WTC11 (cell line): Measurements from ENCODE around the gene CD3G. TPM values are rescaled to one million over a fixed set of nuclear protein-coding genes. Genes with fewer than 3 reads are reported as not detected.
A peak's percentile ranks its signal among the peaks of the same experiment; 100 is the strongest.
"Not testable (repeated sequence)": the region's sequence is repeated elsewhere in the genome, so short reads cannot be mapped to it uniquely, and the experiment has no call there.

Experiments used
- ATAC-seq: fragments of 200-7000 bp; cut with Tn5 transposase; 2 replicates; pipeline ENCODE4 v1.10.0; 2021; ENCODE audit warnings: mild to moderate bottlenecking, moderate library complexity
- CTCF ChIA-PET: fragments of 300-600 bp; sonication (Branson Sonifier 250); formaldehyde crosslinking; loops from one replicate; lab custom pipeline; 2021; ENCODE audit warnings: antibody characterized with exemption; lab: Charles Lee
- POLR2A ChIA-PET: fragments of 350-600 bp; sonication (Branson Sonifier 250); formaldehyde crosslinking; loops from one replicate; lab custom pipeline; 2021; ENCODE audit warnings: antibody characterized with exemption; lab: Charles Lee
- DNase-seq: peaks from one replicate; pipeline ENCODE4 v3.0.0; 2021; ENCODE audit warnings: low spot score
- H3K27ac Mint-ChIP-seq: 2 replicates; pipeline ENCODE4 v1.8.0; 2021; ENCODE audit warnings: mixed read lengths
- H3K27me3 Mint-ChIP-seq: 2 replicates; pipeline ENCODE4 v1.8.0; 2021; ENCODE audit warnings: low read depth, mild to moderate bottlenecking, moderate library complexity, mixed read lengths
- H3K36me3 Mint-ChIP-seq: 2 replicates; pipeline ENCODE4 v1.8.0; 2021; ENCODE audit warnings: mixed read lengths
- H3K4me1 Mint-ChIP-seq: 2 replicates; pipeline ENCODE4 v1.8.0; 2022; ENCODE audit warnings: mixed read lengths
- H3K4me3 Mint-ChIP-seq: 2 replicates; pipeline ENCODE4 v1.8.0; 2021; ENCODE audit warnings: mild to moderate bottlenecking, moderate library complexity, mixed read lengths
- H3K9me3 Mint-ChIP-seq: 2 replicates; pipeline ENCODE4 v1.8.0; 2021; ENCODE audit warnings: mixed read lengths
- ARID4B ChIP-seq: sonication (generic); formaldehyde crosslinking; IDR thresholded peaks from 2 replicates; pipeline ENCODE4 v1.8.0; 2023; ENCODE audit warnings: missing genetic modification reagents, mild to moderate bottlenecking, borderline replicate concordance
- ATF2 ChIP-seq: sonication (generic); formaldehyde crosslinking; IDR thresholded peaks from 2 replicates; pipeline ENCODE4 v1.8.1; 2022; ENCODE audit warnings: low read depth, missing genetic modification reagents, borderline replicate concordance
- CREB1 ChIP-seq: sonication (generic); formaldehyde crosslinking; IDR thresholded peaks from 2 replicates; pipeline ENCODE4 v1.8.0; 2023; ENCODE audit warnings: mild to moderate bottlenecking, missing genetic modification reagents
- CTCF ChIP-seq: fragments of 200-600 bp; IDR thresholded peaks from 2 replicates; pipeline ENCODE4 v1.8.0; 2022; ENCODE audit warnings: antibody characterized with exemption
- E2F4 ChIP-seq: sonication (generic); formaldehyde crosslinking; IDR thresholded peaks from 2 replicates; pipeline ENCODE4 v1.8.1; 2022; ENCODE audit warnings: low read depth, mild to moderate bottlenecking, moderate library complexity, missing genetic modification reagents, borderline replicate concordance
- FOXJ3 ChIP-seq: sonication (generic); formaldehyde crosslinking; IDR thresholded peaks from 2 replicates; pipeline ENCODE4 v1.9.0; 2021; ENCODE audit warnings: missing genetic modification reagents, mild to moderate bottlenecking, borderline replicate concordance
- FOXP1 ChIP-seq: sonication (generic); formaldehyde crosslinking; IDR thresholded peaks from 2 replicates; pipeline ENCODE4 v1.8.0; 2022; ENCODE audit warnings: missing genetic modification reagents, mild to moderate bottlenecking, moderate library complexity, borderline replicate concordance
- FOXP4 ChIP-seq: sonication (generic); formaldehyde crosslinking; IDR thresholded peaks from 2 replicates; pipeline ENCODE4 v1.8.0; 2022; ENCODE audit warnings: mild to moderate bottlenecking, missing genetic modification reagents
- MXD4 ChIP-seq: fragments of 250-450 bp; sonication (Bioruptor Pico); IDR thresholded peaks from 2 replicates; pipeline ENCODE4 v1.8.0; 2021; ENCODE audit warnings: mild to moderate bottlenecking, moderate library complexity, borderline replicate concordance
- NFE2L1 ChIP-seq: sonication (generic); formaldehyde crosslinking; IDR thresholded peaks from 2 replicates; pipeline ENCODE4 v1.8.1; 2023; ENCODE audit warnings: missing genetic modification reagents
- NFYB ChIP-seq: sonication (generic); formaldehyde crosslinking; conservative IDR thresholded peaks from 2 replicates; pipeline ENCODE4 v1.8.0; 2022; ENCODE audit warnings: low read depth, missing genetic modification reagents
- PREB ChIP-seq: sonication (generic); formaldehyde crosslinking; IDR thresholded peaks from 2 replicates; pipeline ENCODE4 v1.8.1; 2022; ENCODE audit warnings: mild to moderate bottlenecking, missing genetic modification reagents, moderate library complexity, borderline replicate concordance
- SMAD3 ChIP-seq: sonication (generic); formaldehyde crosslinking; IDR thresholded peaks from 2 replicates; pipeline ENCODE4 v1.8.0; 2022; ENCODE audit warnings: missing genetic modification reagents, mild to moderate bottlenecking, borderline replicate concordance
- SMAD4 ChIP-seq: sonication (generic); formaldehyde crosslinking; IDR thresholded peaks from 2 replicates; pipeline ENCODE4 v1.8.0; 2022; ENCODE audit warnings: mild to moderate bottlenecking, missing genetic modification reagents
- SOX15 ChIP-seq: fragments of 250-450 bp; sonication (Bioruptor Pico); IDR thresholded peaks from 2 replicates; pipeline ENCODE4 v1.9.0; 2021; ENCODE audit warnings: mild to moderate bottlenecking
- TEAD1 ChIP-seq: sonication (generic); formaldehyde crosslinking; IDR thresholded peaks from 2 replicates; pipeline ENCODE4 v1.8.0; 2022; ENCODE audit warnings: mild to moderate bottlenecking, missing genetic modification reagents
- TEAD4 ChIP-seq: sonication (generic); formaldehyde crosslinking; IDR thresholded peaks from 2 replicates; pipeline ENCODE4 v1.8.0; 2022; ENCODE audit warnings: mild to moderate bottlenecking, missing genetic modification reagents
- ZBTB21 ChIP-seq: sonication (generic); formaldehyde crosslinking; IDR thresholded peaks from 2 replicates; pipeline ENCODE4 v1.8.1; 2023; ENCODE audit warnings: mild to moderate bottlenecking, missing genetic modification reagents, borderline replicate concordance
- total RNA-seq: library from RNA; stranded (reverse); gene quantifications from 3 replicates; pipeline ENCODE4 v1.2.3, GENCODE V29; 2021

CD3G gene
- total RNA-seq, 1 experiment from 2014 or later: 0.20 TPM

- TF ChIP-seq ARID4B (CRISPR knock-in tag) (peak; percentile 80), NFYB (CRISPR knock-in tag) (no peak), SOX15 (CRISPR knock-in tag) (no peak), FOXJ3 (CRISPR knock-in tag) (no peak), MXD4 (no peak), TEAD4 (CRISPR knock-in tag) (0 out of 2 replicates have a peak, but pooled peaks have one; percentile 38), CTCF (no peak), FOXP1 (CRISPR knock-in tag) (peak; percentile 39; the same call in 1 of the 2 replicates)
- TF ChIP-seq, all 79 proteins: peak for 6
Measured at GRCh38 chr11:118401151-118401879, 57.2 kb downstream of the CD3G start, which contains the start of gene ATP5MG (continued).

- H3K4me1 Mint-ChIP-seq: peaks cover 19% of the 10 kb centered on the region
- DNase-seq (no peak), ATAC-seq (no peak; the same call in 1 of the 2 replicates)
- no peaks in the 10 kb centered on the region for H3K27me3 Mint-ChIP-seq
- ChIA-PET CTCF (interaction anchor here (0.8 to 1.0 kb wide), 2 partner anchors 34 to 107 kb away, joined by 3 read pairs; no protein-coding TSS in a partner anchor), POLR2A (interaction anchor here (1.0 kb wide), 1 partner anchor 33 kb away, joined by 3 read pairs; no protein-coding TSS in a partner anchor)
- H3K36me3 Mint-ChIP-seq: peaks cover 10% of the 10 kb centered on the region
- H3K27ac Mint-ChIP-seq: peak overlapping the region; percentile 100
- no peak for TF ChIP-seq ATF2
- no peak for TF ChIP-seq FOXP4 (CRISPR knock-in tag)
- TF ChIP-seq ZBTB21 (CRISPR knock-in tag): no peak
- no peak for TF ChIP-seq TEAD1 (CRISPR knock-in tag)
- TF ChIP-seq PREB (CRISPR knock-in tag): no peak
- no peak for TF ChIP-seq E2F4 (CRISPR knock-in tag)
- no peak for TF ChIP-seq CREB1 (CRISPR knock-in tag)
- TF ChIP-seq SMAD4: no peak
- no peak for TF ChIP-seq NFE2L1 (CRISPR knock-in tag)
- no peak for TF ChIP-seq SMAD3 (CRISPR knock-in tag)
- peak overlapping the region; percentile 91 for H3K4me3 Mint-ChIP-seq
- no peaks in the 10 kb centered on the region for H3K9me3 Mint-ChIP-seq
Measured at GRCh38 chr11:118401880-118402590, 57.9 kb downstream of the CD3G start.

- ChIA-PET POLR2A (interaction anchor here (1.0 kb wide), 1 partner anchor 33 kb away, joined by 3 read pairs; no protein-coding TSS in a partner anchor), CTCF (interaction anchor here (0.7 to 1.0 kb wide), 3 partner anchors 33 to 231 kb away, joined by 3 to 5 read pairs (median 3); no protein-coding TSS in a partner anchor)
- not testable (repeated sequence) for DNase-seq, ATAC-seq, H3K9me3 Mint-ChIP-seq, H3K27me3 Mint-ChIP-seq
- Mint-ChIP-seq H3K4me3 (peak overlapping the region; percentile 91), H3K36me3 (peaks cover 16% of the 10 kb centered on the region), H3K27ac (peak overlapping the region; percentile 58; the same call in 1 of the 2 replicates), H3K4me1 (peaks cover 19% of the 10 kb centered on the region)
Measured at GRCh38 chr11:118402594-118402993, 58.5 kb downstream of the CD3G start.
